A673 (cell line): ENCODE measurements around the gene SPDYC.

Experiments
- CTCF ChIP-seq: fragments of 300-800, 200-600 bp; sonication (generic); conservative IDR thresholded peaks from 2 replicates; pipeline ENCODE4 v1.5.1; 2017; ENCODE audit warnings: low read depth, mild to moderate bottlenecking, antibody characterized with exemption, low read length, moderate library complexity, mixed read lengths
- EZH2 ChIP-seq: fragments of 200-600 bp; sonication (generic); IDR thresholded peaks from 2 replicates; pipeline ENCODE4 v1.6.1; 2017; ENCODE audit warnings: borderline replicate concordance, low read depth, mild to moderate bottlenecking, mixed read lengths, antibody characterized with exemption, low read length; ENCODE audit not compliant: poor library complexity, severe bottlenecking

GRCh38 chr11:65131895-65132237 is 38.2 kb upstream of the SPDYC start:
- no peak for TF ChIP-seq CTCF
- TF ChIP-seq EZH2 = no peak
